HG02798 (cell line): Measurements from ENCODE around the gene NKAIN2.
"Not testable (repeated sequence)": the region's sequence is repeated elsewhere in the genome, so short reads cannot be mapped to it uniquely, and the experiment has no call there.

ENCODE experiments used
- ATAC-seq: cut with Tn5 transposase; IDR thresholded peaks from one replicate; pipeline ENCODE4 v1.9.1; 2021; ENCODE audit warnings: mild to moderate bottlenecking; ENCODE audit not compliant: unreplicated experiment, poor library complexity

NKAIN2 gene

GRCh38 chr6:124535746-124536145 lies 732.1 kb downstream of the NKAIN2 start:
- no peak for ATAC-seq

GRCh38 chr6:124536157-124536841 lies 732.6 kb downstream of the NKAIN2 start:
- no peak for ATAC-seq

GRCh38 chr6:124536842-124537191 lies 733.2 kb downstream of the NKAIN2 start:
- ATAC-seq: no peak

- ATAC-seq: no peak
Observed at GRCh38 chr6:124539096-124539495, 735.4 kb downstream of the NKAIN2 start.

- ATAC-seq: no peak
Observed at GRCh38 chr6:124541573-124541972, 737.9 kb downstream of the NKAIN2 start.

GRCh38 chr6:124546601-124547000 lies 742.9 kb downstream of the NKAIN2 start:
- ATAC-seq: no peak

DNA sequence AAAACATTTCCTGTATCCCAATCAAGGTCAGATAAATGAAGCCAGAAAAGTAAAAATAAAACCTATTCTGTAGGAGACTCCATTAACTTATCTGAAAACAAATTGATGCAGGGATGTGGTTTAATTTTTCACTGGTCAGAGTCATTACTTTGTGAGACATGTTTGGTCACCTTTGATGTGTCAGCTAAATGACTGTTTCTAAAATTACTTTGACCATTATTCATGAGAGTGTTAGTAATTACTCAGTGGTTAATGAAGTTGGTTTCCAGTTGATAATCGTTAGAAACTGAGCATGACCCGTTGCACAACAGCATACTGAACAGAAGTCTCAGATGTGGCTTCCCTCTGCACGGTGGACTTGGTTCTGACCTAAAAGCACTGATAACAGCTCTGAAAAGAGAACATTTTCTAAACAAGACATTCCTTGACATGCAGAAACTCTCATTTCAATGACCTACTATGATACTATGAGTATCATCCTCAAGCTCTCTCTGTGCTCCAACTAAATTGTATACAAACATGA lies 748.1 kb downstream of the NKAIN2 start:
- no peak for ATAC-seq

DNA sequence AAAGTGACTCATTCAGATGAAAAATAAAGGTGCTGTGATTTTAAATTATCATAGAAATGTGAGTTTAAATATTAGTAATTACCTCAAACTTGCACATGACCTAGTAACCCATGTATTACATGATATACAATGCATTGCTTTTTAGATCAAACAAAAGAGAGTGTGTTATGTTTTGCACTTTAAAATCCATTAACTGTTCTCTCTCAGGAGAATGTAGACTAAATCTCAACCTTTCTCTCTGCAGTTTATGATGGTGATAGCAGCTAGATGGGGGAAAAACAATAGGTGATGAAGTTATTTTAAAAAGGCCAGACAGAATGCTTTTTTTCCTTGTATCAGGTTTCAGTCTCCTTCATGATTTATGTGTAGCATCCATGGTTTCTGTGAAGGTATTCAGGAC lies 754.2 kb downstream of the NKAIN2 start:
- no peak for ATAC-seq

DNA sequence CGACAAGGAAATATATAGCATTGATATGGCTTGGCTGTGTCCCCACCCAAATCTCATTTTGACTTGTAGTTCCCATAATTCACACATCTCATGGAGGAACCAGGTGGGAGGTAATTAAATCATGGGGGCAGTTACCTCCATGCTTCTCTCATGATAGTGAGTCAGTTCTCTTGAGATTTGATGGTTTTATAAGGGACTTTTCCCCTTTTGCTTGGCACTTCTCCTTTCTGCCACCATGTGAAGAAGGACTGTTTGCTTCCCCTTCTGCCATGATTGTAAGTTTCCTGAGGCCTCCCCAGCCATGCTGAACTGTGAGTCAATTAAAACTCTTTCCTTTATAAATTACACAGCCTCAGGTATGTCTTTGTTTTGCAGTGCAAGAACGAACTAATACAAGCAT lies 756.4 kb downstream of the NKAIN2 start:
- not testable (repeated sequence) for ATAC-seq

DNA sequence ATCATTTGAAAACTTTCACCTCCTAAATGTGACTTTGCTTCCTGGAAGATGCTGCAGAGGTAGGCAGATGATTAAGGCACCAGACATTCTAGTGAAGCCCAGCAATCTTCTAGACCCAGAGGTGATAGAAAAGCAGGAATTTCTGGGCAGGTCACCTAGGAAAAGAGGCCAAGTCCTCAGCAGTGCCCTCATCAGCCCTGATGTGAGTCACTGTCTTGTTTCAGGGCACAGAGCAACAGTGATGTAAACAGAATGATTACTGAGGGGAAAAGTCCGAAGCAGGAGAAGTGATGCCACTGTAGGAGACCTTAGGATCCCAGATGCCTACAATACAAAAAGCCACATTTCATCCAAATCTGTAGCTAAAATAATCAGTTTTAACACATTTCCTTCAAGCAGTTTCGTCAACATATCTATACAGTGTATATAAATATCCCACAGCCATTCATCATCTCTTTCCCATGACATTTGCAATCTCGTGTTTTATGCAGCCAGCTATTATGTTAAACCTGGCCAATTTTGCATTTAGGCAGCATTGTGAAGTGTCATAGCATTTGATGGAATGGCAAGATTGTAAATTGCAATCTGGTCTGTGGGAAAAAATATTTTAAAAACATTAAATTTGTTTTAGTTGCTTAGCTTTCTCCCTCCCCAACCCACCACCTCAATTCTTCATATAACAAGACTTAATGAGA lies 757.4 kb downstream of the NKAIN2 start:
- no peak for ATAC-seq

- ATAC-seq: no peak
Observed at GRCh38 chr6:124561635-124562130, 758.0 kb downstream of the NKAIN2 start.

DNA sequence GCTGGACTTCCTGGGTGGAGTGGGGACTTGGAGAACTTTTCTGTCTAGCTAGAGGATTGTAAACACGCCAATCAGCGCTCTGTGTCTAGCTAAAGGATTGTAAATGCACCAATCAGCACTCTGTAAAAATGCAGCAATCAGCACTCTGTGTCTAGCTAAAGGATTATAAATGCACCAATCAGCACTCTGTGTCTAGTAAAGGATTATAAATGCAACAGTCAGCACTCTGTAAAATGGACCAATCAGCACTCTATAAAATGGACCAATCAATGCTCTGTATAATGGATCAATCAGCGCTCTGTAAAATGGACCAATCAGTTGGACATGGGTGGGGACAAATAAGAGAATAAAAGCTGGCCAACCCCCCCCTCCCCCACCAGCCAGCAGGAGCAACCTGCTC lies 760.5 kb downstream of the NKAIN2 start:
- not testable (repeated sequence) for ATAC-seq

DNA sequence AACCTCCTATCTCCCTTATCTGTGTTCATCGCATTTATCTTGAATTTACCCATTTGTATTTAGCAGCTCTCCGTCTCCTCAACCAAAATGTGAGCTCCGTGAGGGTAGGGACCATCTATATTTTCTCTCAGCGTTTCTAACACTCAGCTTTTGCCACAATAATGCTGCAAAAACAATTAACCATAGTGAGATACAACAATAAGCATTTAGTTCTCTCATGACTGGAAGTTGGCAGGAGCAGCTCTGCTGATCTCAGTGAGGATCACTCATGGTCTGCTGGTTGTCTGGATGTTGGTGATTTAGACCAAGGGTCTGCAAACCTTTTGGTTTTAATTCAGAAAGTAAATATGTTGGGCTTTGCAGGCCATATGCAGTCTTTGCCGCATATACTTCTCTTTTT lies 763.7 kb downstream of the NKAIN2 start:
- no peak for ATAC-seq

GRCh38 chr6:124573953-124574352 lies 770.3 kb downstream of the NKAIN2 start:
- no peak for ATAC-seq

- no peak for ATAC-seq
Observed at GRCh38 chr6:124577734-124578281, 774.1 kb downstream of the NKAIN2 start.

GRCh38 chr6:124590001-124590400 lies 786.3 kb downstream of the NKAIN2 start:
- ATAC-seq: no peak

DNA sequence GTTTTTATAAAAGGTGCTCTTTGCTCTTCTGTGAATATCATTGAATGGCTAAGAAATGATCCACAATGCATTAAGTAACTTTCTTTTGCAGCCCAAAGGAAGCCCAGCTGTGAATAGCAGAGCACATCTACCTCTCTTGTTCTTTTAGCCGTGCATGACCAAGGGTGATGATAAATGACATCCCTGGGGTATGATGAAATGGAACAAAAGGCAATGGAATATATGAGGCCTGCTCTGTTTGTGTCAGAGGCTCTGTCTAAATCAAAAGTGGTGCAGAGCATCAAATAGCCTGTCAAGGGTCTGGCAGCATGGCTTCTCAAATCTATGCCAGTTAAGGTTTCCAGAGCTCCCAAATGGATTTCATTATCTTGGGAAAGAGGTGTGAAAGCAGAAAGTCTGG lies 796.0 kb downstream of the NKAIN2 start:
- no peak for ATAC-seq

- ATAC-seq: no peak
Observed at GRCh38 chr6:124604719-124605118, 801.1 kb downstream of the NKAIN2 start.

GRCh38 chr6:124607119-124607627 lies 803.5 kb downstream of the NKAIN2 start:
- ATAC-seq: no peak

DNA sequence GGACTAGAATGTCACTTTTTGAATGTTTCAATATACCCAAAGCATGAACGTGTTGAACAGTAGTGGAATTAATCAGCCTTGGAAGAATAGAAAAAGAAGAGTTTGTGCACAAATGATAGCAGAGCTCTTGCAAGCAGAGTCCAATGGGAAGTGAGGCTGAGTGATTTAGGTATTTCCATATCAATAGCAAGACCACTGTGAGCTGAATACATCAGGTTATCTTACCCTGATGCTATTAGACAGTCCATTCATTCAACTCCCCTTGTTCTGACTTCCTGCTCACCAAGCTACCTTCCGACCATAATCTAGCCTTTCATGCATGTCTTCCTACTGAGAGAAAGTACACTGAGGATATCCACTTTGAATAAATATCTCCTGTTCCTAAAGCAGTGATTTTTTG lies 809.4 kb downstream of the NKAIN2 start:
- no peak for ATAC-seq

DNA sequence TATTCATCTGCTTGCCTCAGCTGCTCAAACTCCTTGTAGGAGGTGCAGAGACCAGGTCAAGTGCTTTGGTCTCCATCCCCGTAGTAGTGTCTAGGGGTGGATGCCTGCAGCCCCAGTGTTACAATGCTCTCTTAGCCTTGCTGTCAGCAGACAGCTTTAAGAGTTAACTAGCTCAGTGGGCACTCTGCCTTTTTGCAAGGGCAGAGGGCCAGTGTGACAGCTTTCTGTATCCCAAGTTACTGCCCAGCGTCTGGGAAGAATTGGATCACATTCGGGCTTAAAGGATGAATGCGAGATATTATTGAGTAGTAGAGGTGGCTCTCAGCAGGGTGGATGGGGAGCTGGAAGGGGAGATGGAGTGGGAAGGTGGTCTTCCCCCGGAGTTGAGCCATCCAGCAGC lies 818.7 kb downstream of the NKAIN2 start:
- no peak for ATAC-seq
